Lower leg skin (tissue), 4 donors: ENCODE measurements around the gene FFAR3. TPM values are rescaled to one million over a fixed set of nuclear protein-coding genes. Genes with fewer than 3 reads are reported as not detected.
A peak's percentile ranks its signal among the peaks of the same experiment; 100 is the strongest.
"Not testable (repeated sequence)": the region's sequence is repeated elsewhere in the genome, so short reads cannot be mapped to it uniquely, and the experiment has no call there.

Source experiments
- DNase-seq, 2 donors: peaks; one replicate each; pipeline ENCODE4 v3.0.0-alpha.2; 2019; ENCODE audit warnings: low spot score in 2 of 2
- H3K4me3 ChIP-seq: fragments of 200-600 bp; sonication (generic); 2 replicates; pipeline ENCODE4 v1.5.1; 2017; ENCODE audit warnings: mild to moderate bottlenecking, low read depth; ENCODE audit not compliant: poor library complexity, severe bottlenecking
- CTCF ChIP-seq, 3 donors: fragments of 450-650 bp; IDR thresholded peaks; one replicate each; pipeline ENCODE4 v1.5.1; 2016; ENCODE audit warnings: antibody characterized with exemption in 3 of 3, mild to moderate bottlenecking in 3 of 3, moderate library complexity in 2 of 3
- POLR2A ChIP-seq, 2 donors: fragments of 450-650 bp; IDR thresholded peaks; one replicate each; pipeline ENCODE4 v1.6.1; 2016 to 2017; ENCODE audit warnings: antibody characterized with exemption in 2 of 2, mild to moderate bottlenecking in 1 of 2, moderate library complexity in 1 of 2
- WGBS, 2 donors: methylation state at CpG; one replicate each; pipeline ENCODE4 v1.1.5; 2018; 5-methylcytosine and 5-hydroxymethylcytosine counted together
- intact Hi-C: fragments of 100-400 bp; cut with DNase I; formaldehyde crosslinking; loops from one replicate; pipeline ENCODE4 v1.15.0; 2023; ENCODE audit warnings: low total_unique reads
- total RNA-seq, 4 donors: library from RNA; depleted of rRNA; stranded (reverse); fragments of >200 nt; gene quantifications; one replicate each; pipeline ENCODE4 v1.1.0, GENCODE V29; 2016

Gene FFAR3
- total RNA-seq, 4 donors from 2014 or later: not detected

- WGBS, 2 donors: 96% methylated on average over 3 of the region's 3 CpGs
- no peak overlapping the region for H3K4me3 ChIP-seq
- DNase-seq: peak in 1 of 2 donors; percentile 13
- TF ChIP-seq CTCF (IDR thresholded peaks at IDR 0.05) (no peak), POLR2A (IDR thresholded peaks at IDR 0.05) (no peak)
- intact Hi-C loops: no loop called here
These were observed 20.1 kb downstream of the FFAR3 start for GRCh38 chr19:35378356-35378755.

GRCh38 chr19:35379545-35379944 is 21.3 kb downstream of the FFAR3 start:
- peak in 1 of 2 donors; percentile 37 for DNase-seq
- intact Hi-C loops, H3K4me3 ChIP-seq: not testable (repeated sequence)
- 93% methylated on average over 5 of the region's 5 CpGs for whole genome bisulfite sequencing, 2 donors

DNA sequence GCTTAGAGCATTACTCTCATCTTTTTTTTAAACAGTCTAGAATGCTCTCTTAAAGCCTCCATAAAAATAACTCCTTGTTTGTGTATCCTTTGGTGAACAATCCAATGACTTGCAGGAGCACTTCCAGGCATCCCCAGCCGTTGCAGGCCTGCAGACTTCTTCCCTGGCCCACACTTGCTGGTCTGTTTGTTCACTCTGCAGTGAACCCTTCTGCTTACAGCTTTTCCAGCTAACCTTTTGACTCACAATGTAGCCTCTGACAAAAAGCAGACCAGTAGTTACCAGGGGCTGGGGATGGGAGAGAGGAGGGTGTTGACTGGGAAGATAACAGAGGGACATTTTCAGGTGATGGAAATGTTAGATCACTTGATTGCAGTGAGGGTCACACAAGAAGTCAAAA is 21.7 kb downstream of the FFAR3 start:
- no peak overlapping the region for H3K4me3 ChIP-seq
- intact Hi-C loops: no loop called here
- no peak for TF ChIP-seq CTCF (IDR thresholded peaks at IDR 0.05)
- no peak for TF ChIP-seq POLR2A (IDR thresholded peaks at IDR 0.05)
- DNase-seq: peak in 1 of 2 donors; percentile 39
- WGBS, 2 donors: 40 to 69% methylated on average over 1 of the region's 1 CpG

DNA sequence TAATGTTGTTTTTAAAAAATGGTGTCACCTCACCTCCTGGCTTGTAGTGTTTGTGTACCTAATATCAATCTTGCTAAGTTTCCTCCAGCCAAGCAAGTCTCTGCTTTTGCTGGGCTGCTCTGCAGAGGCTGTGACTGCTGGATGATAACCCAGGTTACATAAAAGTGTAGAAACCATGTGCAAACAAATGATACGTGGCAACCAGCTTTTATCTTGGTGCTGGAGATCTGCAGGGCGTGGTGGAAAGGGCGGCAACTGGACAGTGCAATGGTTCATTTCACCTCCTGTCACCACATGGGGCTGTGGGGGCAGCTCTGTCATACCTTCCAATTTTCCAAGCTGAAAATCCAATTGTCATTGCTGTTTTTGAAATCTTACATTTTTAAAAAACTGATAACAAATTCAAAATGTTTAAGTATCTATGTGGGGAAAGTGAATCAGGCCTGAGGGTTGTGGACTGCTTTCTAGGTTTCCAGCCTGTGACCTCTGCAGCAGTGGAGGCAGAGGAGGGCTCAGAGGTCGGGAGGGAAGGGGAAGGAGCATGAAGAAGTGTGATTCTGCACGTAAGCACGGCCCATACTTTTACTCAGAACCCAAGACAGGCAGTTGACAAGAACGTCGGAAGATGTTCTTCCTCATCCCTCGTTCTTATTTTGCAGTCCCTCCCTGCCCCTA is 22.3 kb downstream of the FFAR3 start:
- intact Hi-C loops: no loop called here
- TF ChIP-seq CTCF (IDR thresholded peaks at IDR 0.05): no peak
- peak in 1 of 2 donors; percentile 74 for DNase-seq
- H3K4me3 ChIP-seq: no peak overlapping the region
- WGBS, 2 donors: 67 to 71% methylated on average over 9 of the region's 9 CpGs

GRCh38 chr19:35381318-35381717 is 23.1 kb downstream of the FFAR3 start:
- DNase-seq: peak in 1 of 2 donors; percentile 7
- intact Hi-C loops: no loop called here
- 73 to 80% methylated on average over 3 of the region's 3 CpGs for WGBS, 2 donors

GRCh38 chr19:35381926-35382325 is 23.7 kb downstream of the FFAR3 start:
- TF ChIP-seq POLR2A (IDR thresholded peaks at IDR 0.05) (no peak), CTCF (IDR thresholded peaks at IDR 0.05) (no peak)
- WGBS, 2 donors: 87 to 90% methylated on average over 6 of the region's 6 CpGs
- intact Hi-C loops: no loop called here
- no peak overlapping the region for H3K4me3 ChIP-seq
- peak in 1 of 2 donors; percentile 6 for DNase-seq

More at GRCh38 chr19:35381318-35381717, 23.1 kb downstream of the FFAR3 start:
- TF ChIP-seq CTCF (IDR thresholded peaks at IDR 0.05) (no peak), POLR2A (IDR thresholded peaks at IDR 0.05) (no peak)
- no peak overlapping the region for H3K4me3 ChIP-seq
